Karpas-422 (cell line): ENCODE results near the gene PHLDA2. TPM values are rescaled to one million over a fixed set of nuclear protein-coding genes. Genes with fewer than 3 reads are reported as not detected.

Source experiments
- DNase-seq: peaks from one replicate; pipeline ENCODE4 v3.0.0-alpha.2; 2015
- H2AFZ ChIP-seq: fragments of 200-600 bp; sonication (generic); 2 replicates; pipeline ENCODE4 v1.6.1; 2014; ENCODE audit warnings: antibody characterized with exemption, low read length, mixed read lengths
- H3K27ac ChIP-seq: fragments of 200-600 bp; sonication (generic); 2 replicates; pipeline ENCODE4 v1.5.1; 2014; ENCODE audit warnings: mild to moderate bottlenecking, low read length, moderate library complexity
- H3K27me3 ChIP-seq: fragments of 200-600 bp; sonication (generic); 2 replicates; pipeline ENCODE4 v1.6.1; 2014; ENCODE audit warnings: low read length, mixed read lengths
- H3K36me3 ChIP-seq: fragments of 200-600 bp; sonication (generic); 2 replicates; pipeline ENCODE4 v1.6.1; 2014; ENCODE audit warnings: low read length, mixed read lengths; ENCODE audit not compliant: insufficient read depth
- H3K4me1 ChIP-seq: fragments of 200-600 bp; sonication (generic); 2 replicates; pipeline ENCODE4 v1.6.1; 2014; ENCODE audit warnings: mild to moderate bottlenecking, low read length, mixed read lengths
- H3K4me2 ChIP-seq: fragments of 200-600 bp; sonication (generic); 2 replicates; pipeline ENCODE4 v1.6.1; 2014; ENCODE audit warnings: low read length, low read depth, mild to moderate bottlenecking; ENCODE audit not compliant: poor library complexity, severe bottlenecking
- H3K4me3 ChIP-seq: fragments of 200-600 bp; sonication (generic); 2 replicates; pipeline ENCODE4 v1.5.1; 2014; ENCODE audit warnings: mild to moderate bottlenecking, antibody characterized with exemption, low read length, mixed read lengths
- H3K79me2 ChIP-seq: fragments of 200-600 bp; sonication (generic); 2 replicates; pipeline ENCODE4 v1.6.1; 2014; ENCODE audit warnings: mild to moderate bottlenecking, low read length, mixed read lengths
- H3K9ac ChIP-seq: fragments of 200-600 bp; sonication (generic); 2 replicates; pipeline ENCODE4 v1.6.0; 2014; ENCODE audit warnings: low read length
- H3K9me2 ChIP-seq: fragments of 200-600 bp; sonication (generic), shearing (Covaris generic); replicated peaks from 2 replicates; pipeline ENCODE4 v1.6.0; 2014; ENCODE audit warnings: mild to moderate bottlenecking, low read length, moderate library complexity; ENCODE audit not compliant: insufficient read depth
- H3K9me3 ChIP-seq: fragments of 300-700, 200-600 bp; sonication (generic); 2 replicates; pipeline ENCODE4 v1.6.1; 2014; ENCODE audit warnings: low read length, mixed read lengths
- H4K20me1 ChIP-seq: fragments of 200-600 bp; sonication (generic); 2 replicates; pipeline ENCODE4 v1.6.1; 2014; ENCODE audit warnings: mild to moderate bottlenecking, antibody characterized with exemption, low read length, low read depth; ENCODE audit not compliant: insufficient read depth
- total RNA-seq: library from RNA; depleted of rRNA; stranded (reverse); fragments of >200 nt; shearing (Covaris generic); gene quantifications from 2 replicates; pipeline ENCODE4 v1.2.3, GENCODE V29; 2014; ENCODE audit warnings: low replicate concordance

Gene PHLDA2
- total RNA-seq, 1 experiment from 2014 or later: not detected

DNA sequence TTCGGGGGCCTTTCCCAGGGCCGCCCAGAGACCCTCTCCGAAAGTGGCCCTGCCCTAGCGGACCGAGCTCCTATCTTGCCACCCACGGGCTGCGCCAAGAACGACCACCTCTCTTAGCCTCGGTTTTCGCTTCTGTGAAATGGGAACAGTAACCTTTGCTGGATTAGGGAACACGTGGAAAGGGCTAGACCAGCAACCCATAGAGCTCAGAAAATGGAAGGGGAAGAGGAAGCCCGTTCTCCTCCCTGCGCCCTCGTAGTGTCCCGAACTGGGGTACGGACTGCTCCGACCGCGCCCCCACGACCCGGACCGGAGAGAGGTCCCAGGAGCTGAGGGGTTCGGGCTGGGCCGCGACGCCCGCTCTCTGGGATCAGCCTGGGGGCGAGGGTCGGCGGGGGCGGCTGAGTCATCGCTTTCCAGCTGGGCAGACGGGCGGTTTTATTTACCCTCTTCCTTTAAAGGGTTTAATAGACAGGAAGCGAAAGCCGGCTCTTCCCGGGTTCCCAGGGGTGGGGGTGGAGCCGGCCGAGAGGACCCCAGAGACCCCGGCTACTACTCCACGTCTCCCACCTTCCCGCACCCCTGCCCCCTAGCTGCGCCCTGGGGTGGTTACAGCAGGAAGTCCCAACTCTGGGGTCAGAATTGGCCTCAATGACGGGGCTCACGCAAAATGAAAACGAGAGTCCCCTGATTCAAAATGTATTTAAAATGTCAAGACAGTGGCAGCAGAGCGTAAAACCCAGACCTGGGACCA is 907 bp upstream of the PHLDA2 start:
- Histone ChIP-seq H3K4me2 (no peak overlapping the region), H2AFZ (no peak overlapping the region), H3K79me2 (no peaks in the 10 kb centered on the region), H3K4me3 (no peak overlapping the region), H3K9me2 (no peaks in the 10 kb centered on the region), H3K4me1 (no peaks in the 10 kb centered on the region), H3K9ac (no peak overlapping the region), H3K27me3 (no peaks in the 10 kb centered on the region), H3K9me3 (no peaks in the 10 kb centered on the region), H3K27ac (no peak overlapping the region), H3K36me3 (no peaks in the 10 kb centered on the region), H4K20me1 (0 out of 2 replicates have a peak, but pooled peaks cover 6% of the 10 kb centered on the region)
- DNase-seq: peak; percentile 58

DNA sequence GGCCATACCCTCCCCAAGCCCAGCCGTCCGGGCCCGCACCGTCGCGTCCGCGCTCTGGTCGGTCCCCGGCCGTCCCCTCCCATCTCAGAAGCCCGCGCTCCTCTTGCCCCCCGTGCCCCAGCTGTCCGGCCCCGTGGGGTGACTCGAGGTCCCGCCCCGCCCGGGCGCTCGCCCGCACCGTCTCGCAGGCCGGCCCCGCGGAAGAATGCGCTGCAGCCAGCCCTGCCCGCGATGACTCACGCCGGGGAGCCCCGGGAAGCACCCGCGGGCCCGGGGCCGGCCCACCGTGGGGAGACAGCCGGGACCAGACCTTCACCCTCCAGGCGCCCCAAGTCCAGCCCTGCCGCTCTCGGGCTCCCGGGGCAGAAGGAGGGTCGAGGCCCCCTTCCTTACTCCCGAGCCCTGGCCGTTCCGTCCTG is 320 bp upstream of the PHLDA2 start:
- Histone ChIP-seq H3K9me2 (no peaks in the 10 kb centered on the region), H4K20me1 (0 out of 2 replicates have a peak, but pooled peaks cover 6% of the 10 kb centered on the region), H3K4me2 (no peak overlapping the region), H3K4me3 (no peak overlapping the region), H3K27ac (no peak overlapping the region), H3K9ac (no peak overlapping the region), H3K36me3 (no peaks in the 10 kb centered on the region), H3K4me1 (no peaks in the 10 kb centered on the region), H3K27me3 (no peaks in the 10 kb centered on the region), H3K79me2 (no peaks in the 10 kb centered on the region), H3K9me3 (no peaks in the 10 kb centered on the region), H2AFZ (no peak overlapping the region)
- DNase-seq: no peak

DNA sequence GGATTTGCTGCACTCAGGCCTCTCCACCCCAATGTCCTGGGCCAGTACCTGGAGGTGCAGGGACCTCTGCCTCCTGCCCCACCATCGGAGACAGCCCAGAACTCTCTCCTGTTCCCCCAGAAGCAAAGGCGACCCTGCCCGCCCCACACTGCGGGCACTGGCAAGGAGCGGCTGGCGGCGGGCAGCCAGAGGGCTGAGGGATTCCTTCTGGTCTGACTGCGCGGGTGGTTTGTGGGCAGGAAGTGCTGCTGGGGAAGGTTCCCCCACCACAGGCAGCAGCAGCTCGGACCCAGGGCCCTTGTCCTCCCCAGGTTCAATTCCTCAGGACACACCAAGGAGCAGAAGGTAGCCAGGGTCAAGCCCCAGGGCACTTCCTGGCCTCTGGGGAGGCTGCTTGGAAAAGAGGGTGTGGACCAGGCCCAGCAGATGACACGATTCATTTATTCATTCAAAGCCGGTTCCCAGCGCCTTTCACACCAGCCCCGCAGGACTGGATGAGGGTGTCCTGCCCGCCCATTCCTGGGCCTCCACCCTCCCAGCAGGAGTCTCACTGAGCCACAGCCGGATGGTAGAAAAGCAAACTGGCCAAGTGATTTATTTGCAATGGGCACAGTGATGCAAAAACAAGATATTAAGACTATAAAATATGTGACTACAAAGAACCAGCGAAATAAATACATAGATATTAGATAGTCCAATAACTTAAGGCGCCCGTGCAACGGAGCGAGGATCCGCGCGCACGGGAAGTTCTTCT is 1.2 kb downstream of the PHLDA2 start:
- Histone ChIP-seq H3K36me3 (no peaks in the 10 kb centered on the region), H3K9me3 (no peaks in the 10 kb centered on the region), H3K4me1 (no peaks in the 10 kb centered on the region), H3K9ac (no peak overlapping the region), H3K27ac (no peak overlapping the region), H3K27me3 (no peaks in the 10 kb centered on the region), H4K20me1 (0 out of 2 replicates have a peak, but pooled peaks cover 6% of the 10 kb centered on the region), H3K4me3 (no peak overlapping the region), H3K4me2 (no peak overlapping the region), H3K9me2 (no peaks in the 10 kb centered on the region), H3K79me2 (no peaks in the 10 kb centered on the region), H2AFZ (no peak overlapping the region)
- DNase-seq: no peak

DNA sequence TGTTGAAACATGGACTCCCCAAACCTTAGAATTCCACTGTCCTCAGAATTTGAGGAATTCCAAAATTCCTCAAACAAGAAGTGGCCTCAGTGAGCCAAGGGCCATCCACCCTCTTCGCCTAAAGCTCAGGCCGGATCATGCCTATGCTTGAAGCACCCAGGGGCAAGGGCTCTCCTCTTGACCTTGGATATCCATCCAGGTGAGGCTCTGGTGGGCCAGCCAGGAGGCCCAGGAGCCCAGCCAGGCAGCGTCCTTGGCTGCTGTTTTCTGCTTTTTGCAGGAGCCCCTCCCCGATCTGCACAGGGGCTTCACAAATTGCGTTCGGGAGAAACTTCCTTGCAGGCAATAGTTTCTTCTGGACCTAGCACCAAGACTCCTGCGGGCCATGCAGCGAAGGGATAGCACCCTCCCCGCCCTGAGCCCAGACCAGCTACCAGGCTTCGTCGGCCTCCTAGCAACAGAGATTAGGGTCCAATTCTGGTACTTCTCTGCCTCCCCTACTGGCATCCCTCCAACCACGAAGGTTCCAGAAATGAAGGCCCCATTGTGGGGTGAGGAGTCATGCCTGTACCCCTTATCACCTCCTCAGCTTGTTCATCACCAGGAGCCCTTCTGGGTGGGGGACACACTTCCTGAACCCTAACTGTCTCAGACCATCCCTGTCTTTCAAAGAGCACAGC is 2.0 kb downstream of the PHLDA2 start:
- no peaks in the 10 kb centered on the region for H3K9me2 ChIP-seq
- no peaks in the 10 kb centered on the region for H3K9me3 ChIP-seq
- no peaks in the 10 kb centered on the region for H3K4me1 ChIP-seq
- no peaks in the 10 kb centered on the region for H3K36me3 ChIP-seq
- 0 out of 2 replicates have a peak, but pooled peaks cover 6% of the 10 kb centered on the region for H4K20me1 ChIP-seq
- H3K9ac ChIP-seq: no peak overlapping the region
- H3K27ac ChIP-seq: no peak overlapping the region
- H3K4me2 ChIP-seq: no peak overlapping the region
- H2AFZ ChIP-seq: no peak overlapping the region
- no peak overlapping the region for H3K4me3 ChIP-seq
- no peak for DNase-seq
- no peaks in the 10 kb centered on the region for H3K79me2 ChIP-seq
- no peaks in the 10 kb centered on the region for H3K27me3 ChIP-seq

DNA sequence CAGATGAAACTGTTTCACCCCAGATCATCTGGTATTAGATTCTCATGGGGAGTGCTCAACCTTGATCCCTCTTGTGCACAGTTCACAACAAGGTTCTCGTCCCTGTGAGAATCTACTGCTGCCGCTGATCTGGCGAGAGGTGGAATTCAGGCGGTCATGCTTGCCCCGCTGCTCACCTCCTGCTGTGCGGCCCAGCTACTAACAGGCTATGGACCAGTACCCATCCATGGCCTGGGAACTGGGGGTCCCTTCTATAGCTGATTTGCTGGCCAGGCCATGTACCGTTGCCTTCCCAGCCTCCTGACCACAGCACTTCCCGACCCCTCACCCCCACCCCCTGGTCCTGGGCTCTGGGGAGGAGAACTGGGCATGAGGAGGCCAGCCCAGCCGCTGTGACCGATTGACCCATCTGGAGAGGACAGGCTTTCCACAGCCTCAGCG is 2.6 kb downstream of the PHLDA2 start:
- Histone ChIP-seq H3K9ac (no peak overlapping the region), H3K79me2 (no peaks in the 10 kb centered on the region), H4K20me1 (0 out of 2 replicates have a peak, but pooled peaks cover 6% of the 10 kb centered on the region), H3K9me2 (no peaks in the 10 kb centered on the region), H3K36me3 (no peaks in the 10 kb centered on the region), H3K9me3 (no peaks in the 10 kb centered on the region), H2AFZ (no peak overlapping the region), H3K27ac (no peak overlapping the region), H3K27me3 (no peaks in the 10 kb centered on the region), H3K4me2 (no peak overlapping the region), H3K4me3 (no peak overlapping the region), H3K4me1 (no peaks in the 10 kb centered on the region)
- DNase-seq: no peak

DNA sequence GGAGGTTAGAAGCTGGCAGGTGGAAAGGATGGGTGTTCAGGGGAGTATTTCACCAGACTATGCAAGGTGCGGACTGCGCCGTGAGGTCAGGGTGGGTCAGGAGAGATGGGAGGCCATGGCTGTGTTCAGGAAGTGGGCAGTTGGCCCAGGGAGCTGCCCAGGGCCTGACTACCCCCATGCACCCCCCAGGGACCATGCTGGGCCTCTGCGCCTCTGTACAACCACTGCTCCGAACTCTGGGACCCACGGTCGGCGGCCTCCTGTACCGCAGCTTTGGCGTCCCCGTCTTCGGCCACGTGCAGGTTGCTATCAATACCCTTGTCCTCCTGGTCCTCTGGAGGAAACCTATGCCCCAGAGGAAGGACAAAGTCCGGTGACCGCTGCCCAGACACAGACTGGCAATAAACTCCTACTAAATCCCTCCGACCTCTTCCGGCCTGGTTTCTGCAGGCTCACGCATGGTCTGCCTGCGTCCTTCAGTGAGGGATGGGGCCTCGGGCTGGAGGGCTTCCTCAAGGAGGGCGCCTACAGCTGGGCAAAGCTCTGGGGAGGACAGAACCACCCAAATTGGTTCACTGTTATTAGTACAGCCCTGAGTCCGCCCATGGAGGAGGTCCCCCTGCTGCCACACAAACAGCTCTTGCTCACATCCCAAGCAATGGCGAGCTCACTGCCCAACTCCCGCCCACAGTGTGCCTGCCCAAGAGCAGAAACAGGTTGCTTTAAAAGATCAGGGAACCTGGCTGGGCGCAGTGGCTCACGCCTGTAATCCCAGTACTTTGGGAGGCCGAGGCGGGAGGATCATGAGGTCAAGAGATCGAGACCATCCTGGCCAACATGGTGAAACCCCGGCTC is 4.2 kb downstream of the PHLDA2 start:
- Histone ChIP-seq H3K9me2 (no peaks in the 10 kb centered on the region), H4K20me1 (no peaks in the 10 kb centered on the region), H3K36me3 (no peaks in the 10 kb centered on the region), H3K9me3 (no peaks in the 10 kb centered on the region), H3K27me3 (no peaks in the 10 kb centered on the region), H3K4me1 (no peaks in the 10 kb centered on the region), H3K9ac (no peak overlapping the region), H3K79me2 (no peaks in the 10 kb centered on the region), H3K4me2 (no peak overlapping the region), H3K27ac (no peak overlapping the region), H2AFZ (no peak overlapping the region), H3K4me3 (no peak overlapping the region)
- DNase-seq: no peak

DNA sequence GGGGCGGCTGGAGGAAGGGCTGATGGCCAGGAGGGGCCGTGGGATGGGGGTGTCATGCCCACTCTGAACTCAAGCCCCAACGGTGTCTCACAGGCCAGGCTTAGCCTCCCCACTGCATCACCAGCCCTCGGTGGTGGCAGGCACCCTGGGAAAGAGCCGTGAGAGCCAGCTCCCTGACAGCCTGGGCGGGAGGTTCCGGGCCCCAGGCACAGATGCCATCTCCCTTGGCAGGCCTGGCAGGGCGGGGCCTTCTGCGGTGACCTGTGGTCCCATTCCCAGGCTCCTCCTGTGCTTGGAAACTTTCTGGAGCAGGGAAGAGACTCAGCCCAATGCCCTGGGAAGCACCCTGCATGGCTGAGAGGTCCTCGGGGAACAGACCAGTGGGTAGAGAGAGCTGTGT is 4.8 kb downstream of the PHLDA2 start:
- Histone ChIP-seq H3K27ac (no peak overlapping the region), H3K4me3 (no peak overlapping the region), H3K9ac (no peak overlapping the region), H3K79me2 (no peaks in the 10 kb centered on the region), H3K4me1 (no peaks in the 10 kb centered on the region), H2AFZ (no peak overlapping the region), H3K4me2 (no peak overlapping the region), H3K36me3 (no peaks in the 10 kb centered on the region), H4K20me1 (no peaks in the 10 kb centered on the region), H3K9me3 (no peaks in the 10 kb centered on the region), H3K9me2 (no peaks in the 10 kb centered on the region), H3K27me3 (no peaks in the 10 kb centered on the region)
- no peak for DNase-seq
